OCI-LY7 (cell line): ENCODE measurements around the gene HTR3D.

Source experiments
- EZH2phosphoT487 ChIP-seq: fragments of 200-600 bp; sonication (generic); IDR thresholded peaks from 2 replicates; pipeline ENCODE4 v1.6.1; 2018; ENCODE audit warnings: low read depth, borderline replicate concordance, mild to moderate bottlenecking, mixed run types, antibody characterized with exemption, low read length, moderate library complexity, mixed read lengths
- TF ChIP-seq, protein P1 (sequence below): fragments of 200-600 bp; sonication (generic); conservative IDR thresholded peaks from 2 replicates; pipeline ENCODE4 v1.5.1; 2014; ENCODE audit warnings: mild to moderate bottlenecking, antibody characterized with exemption, low read length, moderate library complexity, mixed read lengths

DNA sequence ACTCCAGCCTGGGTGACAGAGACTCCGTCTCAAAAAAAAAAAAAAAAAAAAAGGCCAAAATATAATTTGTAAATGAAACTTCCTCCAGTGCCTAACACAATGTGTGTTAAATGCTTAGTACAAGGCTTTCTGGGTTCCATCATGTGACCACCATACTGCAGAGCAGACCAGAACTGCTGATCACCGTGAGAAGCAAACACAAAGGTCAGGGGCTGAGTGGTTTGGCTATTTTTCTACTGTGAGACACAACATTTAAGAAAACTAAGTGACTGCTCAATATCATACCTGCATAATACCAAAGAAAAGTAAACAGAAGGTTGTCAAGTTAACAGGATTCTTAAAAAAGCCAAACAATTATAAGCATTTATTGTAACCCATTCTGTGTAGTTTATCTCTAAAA, 27.1 kb upstream of the HTR3D start:
- TF ChIP-seq, protein P1, sequence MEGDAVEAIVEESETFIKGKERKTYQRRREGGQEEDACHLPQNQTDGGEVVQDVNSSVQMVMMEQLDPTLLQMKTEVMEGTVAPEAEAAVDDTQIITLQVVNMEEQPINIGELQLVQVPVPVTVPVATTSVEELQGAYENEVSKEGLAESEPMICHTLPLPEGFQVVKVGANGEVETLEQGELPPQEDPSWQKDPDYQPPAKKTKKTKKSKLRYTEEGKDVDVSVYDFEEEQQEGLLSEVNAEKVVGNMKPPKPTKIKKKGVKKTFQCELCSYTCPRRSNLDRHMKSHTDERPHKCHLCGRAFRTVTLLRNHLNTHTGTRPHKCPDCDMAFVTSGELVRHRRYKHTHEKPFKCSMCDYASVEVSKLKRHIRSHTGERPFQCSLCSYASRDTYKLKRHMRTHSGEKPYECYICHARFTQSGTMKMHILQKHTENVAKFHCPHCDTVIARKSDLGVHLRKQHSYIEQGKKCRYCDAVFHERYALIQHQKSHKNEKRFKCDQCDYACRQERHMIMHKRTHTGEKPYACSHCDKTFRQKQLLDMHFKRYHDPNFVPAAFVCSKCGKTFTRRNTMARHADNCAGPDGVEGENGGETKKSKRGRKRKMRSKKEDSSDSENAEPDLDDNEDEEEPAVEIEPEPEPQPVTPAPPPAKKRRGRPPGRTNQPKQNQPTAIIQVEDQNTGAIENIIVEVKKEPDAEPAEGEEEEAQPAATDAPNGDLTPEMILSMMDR, result no peak
- TF ChIP-seq EZH2phosphoT487, result no peak
